NCI-H2196 treated with DMSO at 0.1 percent for 48 hours (cell line): ENCODE results near the gene PLA2G2E.
A peak's percentile ranks its signal among the peaks of the same experiment; 100 is the strongest.
"Not testable (repeated sequence)": the region's sequence is repeated elsewhere in the genome, so short reads cannot be mapped to it uniquely, and the experiment has no call there.

Experiments used
- DNase-seq: peaks from one replicate; lab custom pipeline; 2025; ENCODE audit not compliant: unreplicated experiment; lab: John Stamatoyannopoulos, UW

The PLA2G2E gene

DNA sequence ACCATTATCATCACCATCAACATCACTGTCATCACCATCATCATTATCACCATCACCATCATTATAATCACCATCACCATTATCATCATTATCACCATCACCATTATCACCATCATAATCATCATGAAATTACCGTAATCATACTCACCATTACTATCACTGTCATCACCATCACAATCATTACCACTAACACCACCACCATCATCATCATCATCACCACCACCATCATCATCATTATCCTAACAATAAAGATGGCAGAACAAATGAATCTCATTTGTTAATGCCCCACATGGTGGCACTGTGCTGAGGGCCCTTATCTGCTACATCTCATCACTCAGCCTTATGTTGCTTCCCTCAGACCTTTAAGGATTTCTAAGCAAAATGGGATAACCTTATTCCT, 9.4 kb upstream of the PLA2G2E start:
- DNase-seq: no peak

DNA sequence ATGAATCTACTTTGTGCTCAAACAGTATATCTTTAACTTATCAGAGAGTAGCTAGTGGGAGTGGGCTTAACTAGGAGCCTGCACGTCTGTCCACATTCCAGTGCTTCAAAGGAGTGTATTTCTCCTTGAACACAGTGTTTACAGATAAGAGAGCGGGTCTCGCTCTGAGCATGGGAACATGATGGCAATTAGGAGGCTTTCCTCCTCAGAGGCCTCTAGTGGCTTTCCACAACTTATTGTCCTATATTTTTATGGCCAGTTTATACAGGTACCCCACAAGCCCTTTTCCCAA, 3.7 kb upstream of the PLA2G2E start:
- not testable (repeated sequence) for DNase-seq

DNA sequence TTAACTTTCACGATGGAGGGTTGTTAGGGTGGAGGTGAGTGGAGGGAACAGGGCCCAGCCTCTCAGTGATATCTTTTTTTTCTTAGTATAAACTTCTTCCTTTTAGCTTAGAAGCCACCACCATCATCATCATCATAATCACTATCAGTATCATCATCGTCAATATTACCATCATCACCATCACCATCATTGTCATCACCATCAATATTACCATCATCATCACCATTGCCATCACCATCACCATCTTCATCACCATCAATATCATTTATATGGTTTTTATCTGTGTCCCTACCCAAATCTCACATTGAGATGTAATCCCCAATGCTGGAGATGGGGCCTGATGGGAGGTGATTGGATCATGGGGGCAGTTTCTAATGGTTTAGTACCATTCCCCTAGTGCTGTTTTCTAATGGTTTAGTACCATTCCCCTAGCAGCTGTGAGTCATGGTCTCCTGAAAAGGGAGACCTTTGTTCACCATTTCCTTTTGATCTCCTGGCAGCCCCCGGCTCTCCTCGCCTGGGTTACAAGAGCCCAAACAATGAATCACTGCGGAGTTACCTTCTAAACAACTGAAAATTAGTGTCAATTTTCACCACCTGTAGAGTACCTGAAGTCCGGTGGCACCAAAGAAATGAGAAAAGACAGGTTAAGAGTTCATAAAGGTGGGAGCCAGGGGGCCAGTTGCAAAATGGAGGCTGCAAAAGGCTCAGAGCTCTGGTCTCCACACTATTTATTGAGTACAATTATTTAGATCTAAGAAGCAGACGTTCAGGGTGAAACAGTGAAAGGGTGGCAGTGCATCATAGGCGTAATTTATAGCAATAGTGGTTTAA, 3.1 kb upstream of the PLA2G2E start:
- no peak for DNase-seq

DNA sequence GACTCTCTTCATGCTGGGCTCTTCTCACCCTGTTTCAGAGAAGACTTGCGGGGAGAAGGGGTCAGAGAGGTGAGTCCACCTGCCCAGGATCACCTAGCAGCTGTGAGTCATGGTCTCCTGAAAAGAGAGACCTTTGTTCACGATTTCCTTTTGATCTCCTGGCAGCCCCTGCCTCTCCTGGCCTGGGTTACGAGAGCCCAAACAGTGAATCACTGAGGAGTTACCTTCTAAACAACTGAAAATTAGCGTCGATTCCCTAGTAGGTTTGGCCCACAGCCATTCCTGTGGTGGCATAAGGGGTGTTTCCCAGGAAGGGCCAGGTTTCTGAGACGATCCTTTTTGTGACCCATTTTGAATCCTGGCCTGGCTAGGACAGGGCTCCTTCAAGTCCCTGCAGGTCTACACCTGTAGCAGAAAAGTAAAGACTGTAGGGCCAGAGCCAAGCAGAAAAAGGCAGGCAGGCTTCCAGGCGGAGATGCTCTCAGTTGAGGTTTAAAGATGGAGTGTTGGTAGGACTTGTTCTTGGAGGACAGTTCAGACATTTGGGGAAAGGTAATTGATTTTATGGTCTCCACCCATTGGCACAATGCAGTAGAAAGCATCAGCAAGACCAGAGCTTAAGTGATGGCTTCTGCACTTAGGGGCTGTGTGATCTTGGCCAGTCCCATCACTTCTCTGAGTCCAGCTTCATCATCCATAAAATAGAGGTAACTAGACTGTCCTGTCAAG, 2.1 kb upstream of the PLA2G2E start:
- peak; percentile 26 for DNase-seq

DNA sequence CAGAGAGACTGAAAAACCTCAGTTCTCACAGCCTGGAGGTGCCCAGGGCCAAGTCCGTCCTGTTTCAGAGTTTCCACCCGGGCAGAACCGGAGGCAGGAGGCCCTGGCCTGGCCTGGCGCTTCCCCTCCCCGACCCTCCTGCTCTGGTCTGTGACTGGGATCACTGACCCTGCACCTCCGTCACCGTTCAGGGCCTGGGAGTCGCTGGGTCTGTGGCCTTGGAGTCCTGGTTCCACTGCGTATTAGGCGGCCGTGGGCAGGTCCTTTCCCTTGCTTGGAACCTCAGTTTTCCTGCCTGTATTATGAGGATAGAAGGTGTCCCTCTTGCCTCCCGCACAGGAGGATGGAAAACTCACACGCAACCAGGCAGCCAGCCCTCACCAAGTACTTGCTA, 533 bp upstream of the PLA2G2E start:
- no peak for DNase-seq

DNA sequence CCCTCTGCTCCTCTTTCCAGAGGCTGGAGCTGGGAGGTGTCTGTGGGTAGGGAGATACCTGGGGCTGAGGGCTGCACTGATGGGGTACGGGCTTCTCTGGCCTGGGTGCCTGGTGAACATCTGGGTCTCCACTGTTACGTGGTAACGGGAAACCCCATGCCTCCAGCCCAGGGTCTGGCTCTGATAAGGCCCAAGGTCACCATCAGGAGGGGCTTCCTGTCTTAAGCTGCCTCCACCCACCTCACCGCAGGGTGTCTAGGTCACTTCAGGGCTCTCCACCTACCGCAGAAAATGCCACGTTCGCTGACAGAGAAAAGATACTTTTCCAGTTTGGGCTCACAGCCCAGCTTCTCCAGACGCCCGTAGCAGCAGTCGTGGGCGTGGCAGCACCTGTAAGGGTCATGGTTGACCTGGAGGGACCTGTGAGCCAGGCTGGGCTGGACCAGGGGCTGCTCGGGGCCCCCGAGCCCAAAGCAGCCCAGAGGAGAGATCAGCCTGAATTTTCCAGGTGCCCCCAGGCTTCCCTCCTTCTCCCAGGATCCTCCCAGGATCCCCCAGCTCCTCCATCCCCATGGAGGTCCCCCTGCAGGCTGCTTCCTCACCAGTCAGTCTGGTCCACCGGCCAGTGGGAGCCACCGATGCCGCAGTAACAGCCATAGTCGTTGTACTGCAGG, 1.3 kb downstream of the PLA2G2E start:
- DNase-seq: peak; percentile 30

DNA sequence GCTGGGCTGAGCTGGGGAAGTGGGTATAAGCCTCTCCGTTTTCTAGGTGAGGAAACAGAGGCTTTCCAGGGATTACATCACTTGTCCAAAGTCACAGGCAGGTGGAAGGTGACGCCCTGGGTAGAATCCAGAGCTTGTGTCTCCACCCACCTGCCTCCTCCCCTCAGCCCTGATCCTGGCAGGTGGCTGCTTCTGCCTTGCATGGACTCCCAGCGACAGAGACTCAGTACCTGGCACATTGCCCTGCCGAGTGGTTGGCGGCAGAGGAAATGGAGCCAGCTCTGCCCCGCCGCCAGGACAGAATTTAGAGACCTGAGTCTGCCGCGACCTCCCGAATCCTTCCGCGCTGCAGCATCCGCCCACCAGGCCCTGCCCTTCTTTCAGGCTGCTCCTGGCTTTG, 2.1 kb downstream of the PLA2G2E start:
- DNase-seq: peak; percentile 83

DNA sequence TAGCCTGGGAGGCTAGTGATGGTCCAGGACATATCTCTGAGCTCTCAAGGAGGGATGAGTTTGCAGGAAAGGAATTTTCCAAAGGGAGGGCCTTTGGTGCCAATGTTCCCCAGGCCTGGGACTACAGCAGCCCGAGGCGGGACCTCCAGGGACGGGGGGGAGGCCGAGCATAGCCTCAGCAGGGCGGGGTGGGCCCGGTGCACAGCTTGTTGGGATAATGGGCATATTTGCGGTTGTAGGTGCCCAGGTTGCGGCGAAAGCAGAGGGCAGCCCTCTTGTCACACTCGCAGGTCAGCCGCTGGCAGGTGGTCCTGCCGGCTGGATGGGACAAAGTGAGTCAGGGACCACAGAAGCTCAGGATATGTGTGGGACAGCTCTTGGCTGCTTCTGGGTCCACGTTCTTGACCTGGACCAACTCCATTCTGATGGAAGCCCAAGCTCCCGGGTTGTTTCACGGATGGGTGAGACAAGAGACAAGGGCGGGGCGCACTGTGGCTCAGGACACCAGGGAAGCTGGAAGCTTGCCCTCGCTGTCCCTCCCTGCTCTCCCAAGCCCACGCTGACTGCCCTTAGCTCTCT, 3.2 kb downstream of the PLA2G2E start:
- DNase-seq: no peak

DNA sequence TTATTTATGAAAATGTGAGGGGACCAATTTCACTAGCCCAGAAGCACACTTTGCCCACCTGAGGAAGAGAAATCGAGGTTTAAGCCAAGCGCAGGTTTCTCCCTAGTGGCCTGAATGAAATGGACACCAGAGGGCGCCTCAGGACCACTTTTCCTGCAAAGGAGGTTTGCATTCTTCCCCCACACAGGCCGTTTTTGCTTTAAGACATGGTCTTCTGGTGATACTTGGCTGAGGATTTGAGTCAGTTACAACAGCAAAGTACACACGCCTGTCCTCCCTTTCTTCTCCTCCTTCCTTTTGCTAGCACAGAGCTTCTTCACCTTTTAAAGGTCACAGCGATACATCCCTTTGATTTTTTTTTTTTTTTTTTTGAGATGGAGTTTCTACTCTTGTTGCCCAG, 5.4 kb downstream of the PLA2G2E start:
- peak; percentile 73 for DNase-seq

DNA sequence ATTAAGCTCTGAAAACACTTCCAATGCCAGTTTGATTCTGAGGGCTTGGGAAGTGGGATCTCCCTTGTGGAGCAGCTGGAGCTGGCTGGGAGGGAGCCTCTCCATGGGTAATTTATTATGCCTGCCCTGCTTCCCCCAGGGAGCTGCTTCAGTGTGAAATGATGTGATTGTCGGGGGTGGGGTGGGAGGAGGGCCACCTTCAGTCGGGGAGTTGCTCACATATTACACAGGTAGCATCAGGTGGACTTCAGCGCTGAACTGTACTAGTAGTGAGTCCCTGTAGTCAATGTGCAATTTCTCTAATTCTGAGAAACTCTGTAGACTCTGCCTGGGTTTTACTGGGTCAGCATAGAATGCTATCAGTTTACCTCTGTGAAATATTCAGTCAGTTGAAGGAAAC, 12.8 kb downstream of the PLA2G2E start:
- DNase-seq: no peak

DNA sequence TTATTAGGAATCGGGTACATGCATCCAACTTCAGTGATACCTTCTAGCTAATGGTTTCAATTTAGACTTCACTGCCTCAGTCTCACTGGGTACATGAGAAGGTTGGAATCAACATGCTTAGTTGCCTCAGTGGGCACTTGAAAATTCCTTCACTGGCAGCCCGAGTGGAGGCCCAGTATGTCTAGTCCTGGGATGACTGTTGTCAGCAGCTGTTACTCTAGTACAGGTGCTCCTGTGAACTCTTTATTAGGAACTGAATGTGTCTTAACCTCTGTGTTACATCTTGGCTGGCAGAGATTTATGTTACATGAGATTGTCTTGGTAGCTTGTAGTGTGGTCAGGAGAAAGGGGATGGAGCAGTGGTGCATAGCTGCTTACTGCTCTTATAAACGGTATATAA, 13.4 kb downstream of the PLA2G2E start:
- no peak for DNase-seq

DNA sequence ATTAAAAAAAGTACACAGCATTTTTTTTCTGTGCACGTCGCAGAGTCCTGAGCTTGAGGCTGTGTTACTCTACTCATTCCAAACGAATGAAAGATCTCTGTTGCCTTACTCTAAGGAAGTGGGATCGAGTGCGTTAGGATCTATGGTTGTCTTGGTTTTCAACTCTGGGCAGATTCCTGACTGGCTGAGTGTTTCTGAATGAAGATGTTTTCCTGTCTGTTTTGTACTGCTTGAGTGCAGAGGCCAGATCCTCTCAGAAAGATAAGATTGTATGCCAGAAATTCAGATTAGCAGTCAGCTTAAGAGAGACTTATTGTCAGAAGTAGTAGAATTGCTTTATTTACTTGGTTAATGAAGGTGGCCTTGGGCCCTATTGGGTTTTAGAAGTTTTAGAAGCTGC, 14.0 kb downstream of the PLA2G2E start:
- DNase-seq: no peak

DNA sequence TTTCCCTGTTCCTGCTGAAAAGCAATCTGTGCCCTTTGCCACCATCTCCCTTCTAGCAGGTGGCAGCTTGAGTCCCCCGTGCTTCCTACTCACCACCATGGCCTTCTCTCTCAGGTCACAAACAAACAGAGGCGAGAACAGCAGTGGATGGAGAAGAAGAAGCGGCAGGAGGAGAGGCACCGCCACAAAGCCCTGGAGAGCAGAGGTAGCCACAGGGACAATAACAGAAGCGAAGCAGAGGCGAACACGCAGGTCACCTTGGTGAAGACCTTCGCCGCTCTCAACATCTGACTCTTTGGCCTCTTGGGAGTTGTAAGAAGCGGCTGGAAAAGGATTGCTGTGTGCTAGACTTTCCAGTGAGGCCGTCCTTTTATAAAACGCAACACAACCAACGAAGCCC, 16.0 kb downstream of the PLA2G2E start:
- no peak for DNase-seq

DNA sequence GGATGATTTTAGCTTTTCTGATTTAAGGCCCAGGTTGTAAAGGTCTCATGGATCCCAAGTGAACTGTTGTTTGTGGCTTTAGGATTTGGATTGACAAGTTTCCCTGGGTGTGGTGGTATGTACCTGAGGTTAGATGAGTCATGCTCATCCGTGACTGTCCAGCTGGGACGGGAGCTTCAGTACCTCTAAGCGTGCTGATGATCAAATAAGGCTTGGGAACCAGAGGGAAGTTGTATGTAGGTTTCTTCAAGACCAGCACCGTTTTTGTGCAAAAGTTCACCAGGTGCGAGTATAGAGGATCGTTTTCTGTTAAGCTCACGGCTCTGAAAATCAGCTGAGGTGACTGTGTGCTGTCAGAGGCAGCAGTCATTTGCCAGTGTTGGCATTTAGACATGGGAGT, 19.8 kb downstream of the PLA2G2E start:
- DNase-seq: no peak

DNA sequence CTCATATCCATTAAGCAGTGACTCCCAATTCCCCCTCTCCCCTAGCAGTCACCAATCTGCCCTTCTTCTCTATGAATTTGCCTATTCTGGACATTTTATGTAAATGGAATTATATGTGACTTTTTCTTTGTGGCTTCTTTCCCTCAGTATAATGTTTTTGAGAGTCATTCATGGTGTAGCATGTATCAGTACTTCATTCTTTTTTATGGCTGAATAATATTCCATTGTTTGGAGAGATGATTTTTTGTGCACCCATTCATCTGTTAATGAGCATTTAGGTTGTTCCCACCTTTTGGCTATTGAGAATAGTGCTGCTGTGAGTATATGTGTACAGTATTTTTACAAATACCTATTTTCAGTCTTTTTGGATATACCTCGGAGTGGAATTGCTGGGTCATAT, 21.8 kb downstream of the PLA2G2E start:
- DNase-seq: no peak

DNA sequence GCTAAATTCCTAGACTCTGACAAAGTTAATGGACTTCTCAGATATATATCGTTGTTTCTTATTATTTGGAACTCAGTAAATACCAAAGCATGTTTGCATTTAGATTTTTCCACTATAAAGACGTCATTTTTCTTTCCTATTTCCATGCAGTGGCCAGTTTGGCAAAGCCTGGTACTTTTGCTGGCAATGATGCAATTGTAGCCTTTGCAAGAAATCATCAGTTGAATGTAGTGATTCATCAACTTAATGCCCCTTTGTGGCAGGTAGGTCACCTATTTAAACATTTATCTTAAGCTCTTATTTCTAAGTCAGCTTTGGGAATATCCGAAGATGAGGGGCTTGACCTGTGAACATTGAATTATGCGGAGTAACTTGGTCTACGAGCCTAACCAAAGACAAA, 29.2 kb downstream of the PLA2G2E start:
- DNase-seq: no peak

DNA sequence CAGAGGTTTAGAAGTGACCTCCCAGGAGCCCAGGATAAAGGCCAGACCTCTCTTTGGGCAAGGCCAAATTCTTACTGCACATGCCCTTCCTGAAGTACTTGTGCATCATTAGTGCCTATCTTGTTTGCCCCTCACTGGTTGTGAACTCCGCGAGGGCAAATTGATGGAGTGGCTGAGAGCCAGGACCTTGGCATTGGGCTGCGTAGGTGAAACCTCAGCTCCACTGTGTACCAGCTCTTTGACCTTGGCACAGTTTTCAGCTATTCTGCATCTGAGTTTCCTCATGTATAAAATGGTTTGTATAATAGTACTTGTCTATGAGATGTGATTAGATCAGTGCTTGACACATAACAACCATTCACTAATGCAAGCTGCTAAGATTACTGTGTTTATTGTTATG, 29.7 kb downstream of the PLA2G2E start:
- no peak for DNase-seq

DNA sequence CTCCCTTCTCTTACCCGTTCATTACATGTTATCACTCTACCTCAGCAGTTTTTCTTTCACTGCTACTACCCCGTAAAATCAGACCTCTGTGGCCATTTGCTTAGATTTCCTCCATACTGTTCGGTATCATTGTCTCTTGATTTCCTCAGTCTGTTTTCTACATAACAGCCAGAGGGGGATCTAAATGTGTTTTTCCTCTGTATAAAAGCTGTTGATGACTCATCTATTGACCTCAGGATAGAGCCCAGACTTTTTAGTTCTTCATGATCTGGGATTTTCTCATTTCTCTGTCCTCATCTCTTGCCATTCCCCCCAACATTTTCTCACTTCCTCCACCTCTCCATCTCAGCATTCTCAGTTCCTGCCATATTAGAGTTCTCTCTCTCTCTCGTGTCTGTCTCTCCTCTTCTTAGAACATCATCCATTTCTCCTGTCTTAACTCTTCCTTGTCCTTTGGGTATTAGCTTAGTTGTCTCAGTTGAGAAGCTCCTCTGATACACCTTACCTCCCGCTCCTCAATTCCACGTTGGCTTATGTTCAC, 30.7 kb downstream of the PLA2G2E start:
- DNase-seq: no peak

DNA sequence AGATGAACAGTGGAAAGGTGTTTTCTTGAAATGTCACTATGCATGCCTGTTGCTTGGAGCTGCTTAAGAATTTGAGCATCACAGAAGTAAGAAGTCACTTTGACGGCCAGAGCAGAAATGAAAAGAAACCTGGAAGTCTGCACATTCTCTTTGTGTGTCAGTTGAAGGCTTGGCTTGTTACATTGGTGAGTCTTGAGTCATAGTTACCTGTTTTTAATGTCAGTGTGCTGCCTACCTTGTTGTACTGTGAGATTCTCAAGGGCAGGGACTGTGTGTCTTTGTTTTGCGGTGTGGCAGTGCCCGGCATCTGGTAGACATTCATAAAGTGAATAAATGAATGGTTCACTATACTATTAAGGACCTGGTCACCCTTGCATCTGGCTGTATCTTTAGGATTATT, 31.3 kb downstream of the PLA2G2E start:
- no peak for DNase-seq

DNA sequence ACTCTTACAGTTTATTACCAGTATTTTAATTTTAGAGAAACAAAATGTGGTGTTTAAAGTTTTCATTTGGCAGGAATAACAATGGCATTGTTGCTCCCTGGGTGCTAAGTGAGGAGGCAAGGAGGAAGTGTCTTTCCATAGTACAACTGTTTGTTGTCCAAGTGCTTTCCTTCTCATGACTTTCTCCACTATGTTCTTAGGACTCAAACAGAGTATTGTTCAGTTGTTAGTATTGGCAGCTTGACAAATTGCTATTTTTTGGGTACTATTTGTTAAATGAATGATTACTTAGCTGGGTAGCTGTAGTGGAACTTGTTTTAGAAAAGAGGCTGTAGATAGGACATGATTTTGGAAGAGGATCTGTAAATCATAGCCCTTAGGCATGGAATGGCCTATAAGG, 33.8 kb downstream of the PLA2G2E start:
- no peak for DNase-seq

DNA sequence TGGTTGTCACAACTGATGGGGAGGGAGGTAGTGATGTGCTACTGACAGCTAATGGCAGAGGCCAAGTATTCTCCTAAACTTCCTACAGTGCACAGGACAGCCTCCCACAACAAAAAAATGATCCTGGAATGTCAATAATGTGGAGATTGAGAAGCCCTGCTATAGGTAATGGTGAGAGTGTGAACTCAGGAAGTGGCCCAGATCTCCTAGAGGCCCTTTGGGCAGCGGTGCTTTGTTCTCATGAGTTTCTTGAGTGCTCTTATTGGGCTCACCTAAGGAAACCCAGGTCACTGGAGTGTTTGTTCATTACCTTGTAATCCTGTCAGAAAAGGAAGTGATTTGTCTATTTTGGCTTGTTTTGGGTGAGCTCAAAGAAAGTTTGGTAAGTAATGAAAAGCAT, 35.3 kb downstream of the PLA2G2E start:
- DNase-seq: no peak

DNA sequence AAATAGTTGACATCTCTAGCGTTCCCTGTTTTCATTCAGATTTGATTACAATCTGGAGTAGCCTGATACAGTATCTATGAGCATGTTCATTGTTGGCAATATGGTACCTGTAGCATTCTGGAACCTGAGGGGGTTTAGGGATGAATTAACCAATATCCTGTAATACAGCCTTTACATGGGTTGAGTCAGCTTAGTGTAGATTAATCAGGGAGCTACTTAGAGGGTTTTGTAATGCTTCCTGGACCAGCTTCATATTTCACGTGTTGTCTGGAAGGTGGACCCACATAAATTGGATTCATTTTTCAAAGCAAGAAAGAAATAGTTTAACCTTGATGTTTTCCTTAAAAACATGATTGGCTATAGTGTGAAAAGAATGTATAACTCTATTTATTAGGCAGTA, 37.6 kb downstream of the PLA2G2E start:
- no peak for DNase-seq
